ENCODE results near the gene TDRD10.

The TDRD10 gene

DNA sequence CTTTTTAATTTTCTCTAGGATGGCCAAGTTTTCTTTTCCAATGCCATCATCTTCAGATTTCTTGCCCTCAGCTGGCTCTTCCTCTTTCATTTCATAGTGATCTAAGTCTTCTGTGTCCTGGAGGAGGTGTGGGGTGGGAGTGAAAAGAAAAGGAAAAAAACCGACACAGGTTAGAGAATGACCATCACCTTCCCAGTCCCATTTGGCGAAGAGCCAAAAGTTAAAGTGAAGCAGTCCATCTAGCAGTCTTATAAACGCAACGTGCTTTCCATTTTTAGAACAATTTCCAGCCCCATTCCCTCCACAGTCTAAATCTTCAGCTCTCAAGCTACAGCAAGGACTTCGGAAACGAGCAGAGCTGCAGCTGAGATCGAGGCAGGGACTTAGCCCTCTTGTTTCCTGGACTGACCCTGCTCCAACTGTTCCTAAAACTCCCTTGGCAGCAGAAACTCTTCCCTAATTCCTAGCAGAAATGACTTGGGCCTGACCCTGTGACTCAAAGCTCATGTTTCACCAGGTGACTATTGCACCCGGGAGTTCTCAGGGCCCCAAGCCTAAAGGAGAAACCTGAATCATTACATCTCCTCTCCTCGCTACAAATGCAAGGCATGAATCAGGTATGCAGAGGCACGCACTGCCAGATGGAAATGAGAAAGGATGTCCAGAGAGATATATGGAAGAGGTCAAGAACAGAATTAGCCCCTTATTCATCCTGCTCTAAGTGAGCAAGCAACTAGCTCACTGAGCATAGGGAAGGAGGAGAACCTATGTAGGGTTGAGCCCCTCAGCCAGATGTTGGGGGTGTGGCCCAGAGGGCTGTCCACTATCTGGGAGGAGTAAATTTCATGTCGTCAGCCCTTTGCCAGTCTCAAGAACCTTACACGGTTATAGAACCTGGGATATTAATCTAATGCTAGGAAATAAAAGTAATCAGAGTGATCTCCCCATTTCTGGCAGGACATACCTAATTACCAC is 51.3 kb downstream of the TDRD10 start:
- TF ChIP-seq, protein P1, sequence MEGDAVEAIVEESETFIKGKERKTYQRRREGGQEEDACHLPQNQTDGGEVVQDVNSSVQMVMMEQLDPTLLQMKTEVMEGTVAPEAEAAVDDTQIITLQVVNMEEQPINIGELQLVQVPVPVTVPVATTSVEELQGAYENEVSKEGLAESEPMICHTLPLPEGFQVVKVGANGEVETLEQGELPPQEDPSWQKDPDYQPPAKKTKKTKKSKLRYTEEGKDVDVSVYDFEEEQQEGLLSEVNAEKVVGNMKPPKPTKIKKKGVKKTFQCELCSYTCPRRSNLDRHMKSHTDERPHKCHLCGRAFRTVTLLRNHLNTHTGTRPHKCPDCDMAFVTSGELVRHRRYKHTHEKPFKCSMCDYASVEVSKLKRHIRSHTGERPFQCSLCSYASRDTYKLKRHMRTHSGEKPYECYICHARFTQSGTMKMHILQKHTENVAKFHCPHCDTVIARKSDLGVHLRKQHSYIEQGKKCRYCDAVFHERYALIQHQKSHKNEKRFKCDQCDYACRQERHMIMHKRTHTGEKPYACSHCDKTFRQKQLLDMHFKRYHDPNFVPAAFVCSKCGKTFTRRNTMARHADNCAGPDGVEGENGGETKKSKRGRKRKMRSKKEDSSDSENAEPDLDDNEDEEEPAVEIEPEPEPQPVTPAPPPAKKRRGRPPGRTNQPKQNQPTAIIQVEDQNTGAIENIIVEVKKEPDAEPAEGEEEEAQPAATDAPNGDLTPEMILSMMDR (IDR thresholded peaks at IDR 0.05): no peak
- no peak overlapping the region for H3K27ac Mint-ChIP-seq
- DNase-seq: no peak
- peaks cover 44% of the 10 kb centered on the region for H3K4me1 Mint-ChIP-seq
- peaks cover 66% of the 10 kb centered on the region for H3K36me3 Mint-ChIP-seq (ENCODE audit: low read depth)
- no peaks in the 10 kb centered on the region for H3K27me3 Mint-ChIP-seq (ENCODE audit: low read depth, poor library complexity)
- H3K9me3 Mint-ChIP-seq: no peaks in the 10 kb centered on the region
- H3K4me3 Mint-ChIP-seq: no peak overlapping the region

DNA sequence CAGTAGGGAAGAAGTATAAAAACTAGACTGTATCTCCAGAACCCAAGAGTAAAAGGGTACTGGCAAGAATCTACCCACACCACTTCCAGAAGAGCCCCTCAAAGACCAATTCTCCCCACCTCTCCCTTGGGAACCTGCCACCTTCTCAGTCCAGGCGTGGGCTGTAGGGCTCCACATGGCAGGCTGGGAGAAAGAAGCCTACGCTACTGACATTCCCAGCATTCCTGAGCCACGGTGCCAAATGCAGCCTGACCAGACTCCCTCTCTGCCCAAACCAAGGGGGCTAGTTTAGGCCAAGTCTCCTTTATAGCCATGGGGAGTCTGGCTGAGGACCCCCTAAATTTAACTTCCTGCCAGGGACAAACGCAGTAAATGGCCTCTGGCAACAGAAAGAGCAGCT is 54.4 kb downstream of the TDRD10 start:
- H3K9me3 Mint-ChIP-seq: no peaks in the 10 kb centered on the region
- no peaks in the 10 kb centered on the region for H3K27me3 Mint-ChIP-seq (ENCODE audit: low read depth, poor library complexity)
- peaks cover 43% of the 10 kb centered on the region for H3K36me3 Mint-ChIP-seq (ENCODE audit: low read depth)
- peak overlapping the region; percentile 79 for H3K27ac Mint-ChIP-seq
- TF ChIP-seq, protein P1 (IDR thresholded peaks at IDR 0.05): no peak
- peaks cover 58% of the 10 kb centered on the region for H3K4me1 Mint-ChIP-seq
- peak; percentile 57 for DNase-seq
- H3K4me3 Mint-ChIP-seq: peak overlapping the region; percentile 94

DNA sequence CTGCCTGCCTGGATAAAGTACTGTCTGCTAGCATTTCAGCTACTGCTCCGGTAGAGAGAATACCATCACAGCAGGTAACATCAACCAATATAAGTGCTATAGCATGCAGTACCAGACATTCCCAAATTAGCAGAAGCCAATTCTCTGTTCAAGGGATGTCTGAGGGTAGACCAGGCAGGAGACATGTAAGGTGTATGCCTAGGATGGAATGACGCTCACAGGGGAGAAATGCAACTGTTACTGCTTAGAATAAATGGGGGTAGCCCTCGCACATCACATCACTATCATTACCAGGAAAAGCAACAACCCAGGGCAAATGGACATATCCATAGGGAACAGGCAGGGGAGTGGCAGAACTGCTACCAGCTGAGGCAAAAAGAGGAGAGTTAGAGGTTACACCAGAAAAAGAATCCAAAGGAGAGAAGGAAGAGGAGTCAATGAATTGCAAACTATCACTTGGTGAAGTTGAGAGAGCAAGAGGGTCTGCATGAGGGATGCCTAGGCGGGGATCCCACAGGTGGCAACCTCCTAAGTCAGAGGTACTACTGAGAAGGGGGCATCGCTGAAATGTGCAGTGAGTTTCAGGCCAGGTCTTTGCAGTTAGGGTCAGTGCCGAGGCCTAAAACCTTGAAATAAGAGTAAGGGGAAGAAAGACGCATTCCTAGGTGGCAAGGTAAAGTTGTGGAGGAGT is 55.4 kb downstream of the TDRD10 start:
- Mint-ChIP-seq H3K36me3 (ENCODE audit: low read depth) (peaks cover 36% of the 10 kb centered on the region), H3K27ac (peak overlapping the region; percentile 89), H3K4me1 (peaks cover 60% of the 10 kb centered on the region), H3K9me3 (no peaks in the 10 kb centered on the region), H3K4me3 (peak overlapping the region; percentile 94), H3K27me3 (ENCODE audit: low read depth, poor library complexity) (no peaks in the 10 kb centered on the region)
- no peak for DNase-seq
- TF ChIP-seq, protein P1 (IDR thresholded peaks at IDR 0.05): no peak

DNA sequence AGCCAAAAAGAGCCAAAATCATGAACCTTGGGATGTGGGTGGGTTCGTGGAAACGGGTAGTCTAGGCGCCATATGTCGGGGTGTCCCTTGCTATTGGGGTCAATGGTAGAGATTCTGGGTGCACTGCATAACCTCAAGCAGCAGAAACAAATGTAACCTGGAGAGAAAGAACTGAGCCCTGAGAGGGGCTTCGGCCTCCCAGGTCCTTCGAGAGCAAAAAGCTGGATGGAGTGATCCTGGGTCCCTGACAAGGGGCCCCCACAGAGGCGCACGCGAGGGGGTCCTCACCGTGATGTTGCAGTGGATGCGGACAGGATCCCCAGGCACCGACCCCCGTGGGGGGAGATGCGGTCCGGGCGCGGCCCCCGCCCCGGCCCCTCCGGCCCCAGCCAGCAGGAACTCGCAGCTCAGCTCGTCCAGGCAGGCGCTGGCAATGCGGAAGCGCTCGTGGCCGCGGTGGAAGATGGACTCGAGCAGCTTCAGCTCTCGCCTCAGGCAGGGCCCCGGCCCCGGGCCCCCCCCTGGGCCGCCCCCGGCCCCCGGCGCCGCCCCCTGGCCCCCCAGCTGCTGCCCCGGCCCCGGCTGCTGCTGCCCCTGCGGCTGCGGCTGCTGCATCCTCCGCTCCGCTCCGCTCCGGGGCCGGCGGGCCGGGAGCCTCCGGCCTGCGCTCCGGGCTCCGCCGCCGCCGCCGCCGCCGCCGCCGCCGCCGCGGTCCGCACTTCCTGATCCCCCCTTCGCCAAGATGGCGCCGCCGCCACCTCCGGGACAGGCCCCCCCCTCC is 56.1 kb downstream of the TDRD10 start, which contains the start of gene UBE2Q1:
Gene UBE2Q1, minus strand, starts transcription at position 724 of the 781 bp plus-strand sequence. Its CDS starts 109 bp downstream, at position 615.
- H3K9me3 Mint-ChIP-seq: no peaks in the 10 kb centered on the region
- TF ChIP-seq, protein P1 (IDR thresholded peaks at IDR 0.05): no peak
- peak; percentile 61 for DNase-seq
- H3K4me1 Mint-ChIP-seq: peaks cover 60% of the 10 kb centered on the region
- H3K27ac Mint-ChIP-seq: peak within 1 kb of the TSS; percentile 91
- H3K4me3 Mint-ChIP-seq: peak within 1 kb of the TSS; percentile 94
- H3K27me3 Mint-ChIP-seq (ENCODE audit: low read depth, poor library complexity): peaks cover 5% of the 10 kb centered on the region
- H3K36me3 Mint-ChIP-seq (ENCODE audit: low read depth): peaks cover 28% of the 10 kb centered on the region

DNA sequence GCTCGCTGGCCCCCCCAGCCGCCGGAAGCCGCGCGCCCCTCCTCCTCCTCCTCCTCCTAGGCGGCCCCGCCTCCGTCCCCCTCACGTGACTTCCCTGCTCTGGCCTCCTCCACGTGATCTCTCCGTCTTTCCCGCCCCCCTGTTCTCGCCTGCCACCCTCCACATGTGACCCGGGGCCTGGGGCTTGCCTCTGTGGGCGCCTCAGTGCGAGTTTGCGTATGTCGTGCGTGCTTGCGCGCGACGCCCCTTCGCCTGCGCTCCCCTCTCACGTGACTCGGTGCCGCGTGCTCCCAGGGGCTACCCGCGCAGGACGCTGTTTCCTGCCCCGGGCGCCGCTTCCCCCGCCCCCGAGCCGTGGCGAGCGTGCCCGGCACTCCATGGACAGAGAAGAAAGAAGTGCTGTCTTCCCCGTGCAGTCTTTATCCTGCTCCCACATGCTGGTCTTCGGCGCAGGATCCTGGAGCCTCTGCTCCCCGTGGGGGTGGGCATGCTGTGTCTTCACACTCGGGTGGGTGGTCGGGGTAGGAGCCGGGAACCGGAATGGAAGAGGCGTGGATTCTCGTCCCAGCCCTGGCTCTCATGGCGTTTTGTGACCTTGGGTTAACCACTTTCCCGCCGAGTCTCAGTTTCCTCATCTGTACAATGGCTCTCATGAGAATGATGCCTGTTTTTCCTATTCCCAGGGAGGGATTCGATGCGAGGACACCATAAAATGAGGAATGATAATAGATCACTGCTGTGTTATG is 56.9 kb downstream of the TDRD10 start:
- H3K4me3 Mint-ChIP-seq: peak overlapping the region; percentile 82
- peak; percentile 97 for DNase-seq
- peaks cover 7% of the 10 kb centered on the region for H3K27me3 Mint-ChIP-seq (ENCODE audit: low read depth, poor library complexity)
- no peaks in the 10 kb centered on the region for H3K9me3 Mint-ChIP-seq
- peaks cover 21% of the 10 kb centered on the region for H3K36me3 Mint-ChIP-seq (ENCODE audit: low read depth)
- TF ChIP-seq, protein P1 (IDR thresholded peaks at IDR 0.05): no peak
- peak overlapping the region; percentile 91 for H3K27ac Mint-ChIP-seq
- H3K4me1 Mint-ChIP-seq: peaks cover 54% of the 10 kb centered on the region

Measured in nephron progenitor cell (in vitro differentiated cells).